Vagina (tissue), 2 donors: ENCODE data around the gene TMEM106C.

Experiments
- POLR2A ChIP-seq, 2 donors: fragments of 450-650 bp; IDR thresholded peaks; one replicate each; pipeline ENCODE4 v1.6.1; 2017; ENCODE audit warnings: antibody characterized with exemption in 2 of 2, mild to moderate bottlenecking in 2 of 2, moderate library complexity in 2 of 2
- POLR2AphosphoS5 ChIP-seq, 2 donors: sonication (generic); formaldehyde crosslinking; IDR thresholded peaks; one replicate each; pipeline ENCODE4 v1.9.0; 2017; ENCODE audit warnings: antibody characterized with exemption in 2 of 2, mild to moderate bottlenecking in 2 of 2, low read depth in 1 of 2; ENCODE audit not compliant: insufficient read depth in 1 of 2
- TF ChIP-seq, protein P1 (sequence below), 3 experiments: fragments of 450-650 bp in 2 of 3; fragments of 200-600 bp in 1 of 3; sonication (generic) in 1 of 3; IDR thresholded peaks; one replicate each; pipeline ENCODE4 v1.5.1; 2017 to 2019; ENCODE audit warnings: antibody characterized with exemption in 3 of 3, mild to moderate bottlenecking in 2 of 3, moderate library complexity in 2 of 3

DNA sequence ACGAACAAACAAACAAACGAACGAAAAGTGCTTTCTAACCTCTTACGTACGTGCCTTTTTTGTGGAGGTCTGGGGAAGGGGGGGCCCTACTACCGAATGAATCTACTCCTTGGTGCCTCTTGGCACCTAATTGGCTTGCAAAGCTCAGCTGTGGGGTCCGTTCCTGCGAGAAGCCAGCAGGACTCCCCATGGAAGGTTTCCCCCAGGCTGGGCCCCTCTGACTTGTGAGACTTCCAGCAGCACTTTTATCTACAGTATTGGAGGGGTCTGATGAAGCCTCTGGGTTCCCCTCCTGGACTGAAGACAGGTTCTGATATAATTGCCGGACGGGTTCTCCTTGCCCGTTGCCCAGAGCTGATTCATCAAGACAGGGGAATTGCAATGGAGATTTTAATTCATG is 1.2 kb upstream of the TMEM106C start:
- TF ChIP-seq, protein P1, sequence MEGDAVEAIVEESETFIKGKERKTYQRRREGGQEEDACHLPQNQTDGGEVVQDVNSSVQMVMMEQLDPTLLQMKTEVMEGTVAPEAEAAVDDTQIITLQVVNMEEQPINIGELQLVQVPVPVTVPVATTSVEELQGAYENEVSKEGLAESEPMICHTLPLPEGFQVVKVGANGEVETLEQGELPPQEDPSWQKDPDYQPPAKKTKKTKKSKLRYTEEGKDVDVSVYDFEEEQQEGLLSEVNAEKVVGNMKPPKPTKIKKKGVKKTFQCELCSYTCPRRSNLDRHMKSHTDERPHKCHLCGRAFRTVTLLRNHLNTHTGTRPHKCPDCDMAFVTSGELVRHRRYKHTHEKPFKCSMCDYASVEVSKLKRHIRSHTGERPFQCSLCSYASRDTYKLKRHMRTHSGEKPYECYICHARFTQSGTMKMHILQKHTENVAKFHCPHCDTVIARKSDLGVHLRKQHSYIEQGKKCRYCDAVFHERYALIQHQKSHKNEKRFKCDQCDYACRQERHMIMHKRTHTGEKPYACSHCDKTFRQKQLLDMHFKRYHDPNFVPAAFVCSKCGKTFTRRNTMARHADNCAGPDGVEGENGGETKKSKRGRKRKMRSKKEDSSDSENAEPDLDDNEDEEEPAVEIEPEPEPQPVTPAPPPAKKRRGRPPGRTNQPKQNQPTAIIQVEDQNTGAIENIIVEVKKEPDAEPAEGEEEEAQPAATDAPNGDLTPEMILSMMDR (IDR thresholded peaks at IDR 0.05), result no peak
- TF ChIP-seq POLR2A (IDR thresholded peaks at IDR 0.05), result no peak
- TF ChIP-seq POLR2AphosphoS5 (IDR thresholded peaks at IDR 0.05; ENCODE audit: insufficient read depth in 1 of 2, low read depth in 1 of 2), result no peak
